ENCODE results near the gene TRABD2A.
"Not testable (repeated sequence)": the region's sequence is repeated elsewhere in the genome, so short reads cannot be mapped to it uniquely, and the experiment has no call there.

TRABD2A gene

GRCh38 chr2:84880645-84881521 is at the start of gene TRABD2A:
Gene TRABD2A, minus strand, starts transcription at chr2:84881084. Its CDS starts 45 bp downstream, at chr2:84881039.
- no peak for FAIRE-seq

GRCh38 chr2:84927275-84927627 is 46.4 kb upstream of the TRABD2A start:
- FAIRE-seq, result no peak

- peak; percentile 9 for FAIRE-seq
Observed at GRCh38 chr2:84925724-84926376, 45.0 kb upstream of the TRABD2A start.

- no peak for FAIRE-seq
Observed at GRCh38 chr2:84925336-84925723, 44.4 kb upstream of the TRABD2A start.

GRCh38 chr2:84924173-84925106 is 43.6 kb upstream of the TRABD2A start:
- FAIRE-seq, result peak; percentile 96

GRCh38 chr2:84923009-84923408 is 42.1 kb upstream of the TRABD2A start:
- FAIRE-seq, result no peak

- FAIRE-seq, result no peak
Observed at GRCh38 chr2:84919885-84920580, 39.1 kb upstream of the TRABD2A start.

- no peak for FAIRE-seq
Observed at GRCh38 chr2:84918430-84918829, 37.5 kb upstream of the TRABD2A start.

GRCh38 chr2:84917821-84918220 is 36.9 kb upstream of the TRABD2A start:
- FAIRE-seq, result not testable (repeated sequence)

- FAIRE-seq, result not testable (repeated sequence)
Observed at GRCh38 chr2:84915675-84916074, 34.8 kb upstream of the TRABD2A start.

- no peak for FAIRE-seq
Observed at GRCh38 chr2:84914334-84914733, 33.5 kb upstream of the TRABD2A start.

GRCh38 chr2:84912984-84913383 is 32.1 kb upstream of the TRABD2A start:
- no peak for FAIRE-seq

- FAIRE-seq, result no peak
Observed at GRCh38 chr2:84911135-84911678, 30.3 kb upstream of the TRABD2A start.

GRCh38 chr2:84908948-84909713 is 28.2 kb upstream of the TRABD2A start:
- FAIRE-seq, result no peak

GRCh38 chr2:84906900-84907714 is 26.2 kb upstream of the TRABD2A start:
- FAIRE-seq, result no peak

- no peak for FAIRE-seq
Observed at GRCh38 chr2:84906108-84906899, 25.4 kb upstream of the TRABD2A start.

- FAIRE-seq, result no peak
Observed at GRCh38 chr2:84905181-84906107, 24.6 kb upstream of the TRABD2A start, which contains the start of gene TMSB10. Gene TMSB10, plus strand, starts transcription at chr2:84905656.

GRCh38 chr2:84904717-84905174 is 23.9 kb upstream of the TRABD2A start:
- no peak for FAIRE-seq
